Esophagus squamous epithelium (tissue), 4 donors: ENCODE results near the gene PHC2.

Source experiments
- POLR2A ChIP-seq, 4 donors: fragments of 450-650 bp; IDR thresholded peaks; one replicate each; pipeline ENCODE4 v1.6.1; 2017; ENCODE audit warnings: antibody characterized with exemption in 4 of 4, mild to moderate bottlenecking in 4 of 4, moderate library complexity in 3 of 4
- TF ChIP-seq, protein P1 (sequence below), 6 experiments: fragments of 450-650 bp in 4 of 6; fragments of 200-600 bp in 2 of 6; sonication (generic) in 2 of 6; IDR thresholded peaks; one replicate each; pipeline ENCODE4 v1.5.1; 2016 to 2019; ENCODE audit warnings: antibody characterized with exemption in 6 of 6, mild to moderate bottlenecking in 4 of 6, moderate library complexity in 4 of 6

DNA sequence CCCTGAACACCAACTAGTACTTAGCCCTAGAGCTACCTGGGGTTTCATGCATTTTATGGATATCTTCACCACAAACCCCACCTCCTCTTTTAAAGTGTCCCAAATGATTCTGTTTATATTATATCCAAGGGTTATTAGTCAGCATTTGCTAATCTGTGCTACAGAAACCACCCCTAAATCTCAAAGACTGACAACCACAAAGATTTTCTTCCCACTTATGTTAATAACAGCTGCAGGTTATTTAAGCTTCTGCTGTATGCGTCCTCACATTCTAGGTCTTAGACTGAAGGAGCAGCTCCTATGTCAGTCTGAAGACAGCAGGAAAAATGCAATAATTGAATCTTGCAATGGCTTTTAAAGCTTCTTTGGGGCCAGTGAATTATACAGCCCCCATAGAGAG, 11.2 kb upstream of the PHC2 start:
- TF ChIP-seq, protein P1, sequence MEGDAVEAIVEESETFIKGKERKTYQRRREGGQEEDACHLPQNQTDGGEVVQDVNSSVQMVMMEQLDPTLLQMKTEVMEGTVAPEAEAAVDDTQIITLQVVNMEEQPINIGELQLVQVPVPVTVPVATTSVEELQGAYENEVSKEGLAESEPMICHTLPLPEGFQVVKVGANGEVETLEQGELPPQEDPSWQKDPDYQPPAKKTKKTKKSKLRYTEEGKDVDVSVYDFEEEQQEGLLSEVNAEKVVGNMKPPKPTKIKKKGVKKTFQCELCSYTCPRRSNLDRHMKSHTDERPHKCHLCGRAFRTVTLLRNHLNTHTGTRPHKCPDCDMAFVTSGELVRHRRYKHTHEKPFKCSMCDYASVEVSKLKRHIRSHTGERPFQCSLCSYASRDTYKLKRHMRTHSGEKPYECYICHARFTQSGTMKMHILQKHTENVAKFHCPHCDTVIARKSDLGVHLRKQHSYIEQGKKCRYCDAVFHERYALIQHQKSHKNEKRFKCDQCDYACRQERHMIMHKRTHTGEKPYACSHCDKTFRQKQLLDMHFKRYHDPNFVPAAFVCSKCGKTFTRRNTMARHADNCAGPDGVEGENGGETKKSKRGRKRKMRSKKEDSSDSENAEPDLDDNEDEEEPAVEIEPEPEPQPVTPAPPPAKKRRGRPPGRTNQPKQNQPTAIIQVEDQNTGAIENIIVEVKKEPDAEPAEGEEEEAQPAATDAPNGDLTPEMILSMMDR (IDR thresholded peaks at IDR 0.05) = no peak
- no peak for TF ChIP-seq POLR2A (IDR thresholded peaks at IDR 0.05)
